Measurements from ENCODE around the gene ZNF341. TPM values are rescaled to one million over a fixed set of nuclear protein-coding genes. Genes with fewer than 3 reads are reported as not detected.

The ZNF341 gene
- total and polyA plus RNA-seq, 2 of the 8 experiments (the other 6 are each of a cell fraction or from before 2014, with no cell fraction given): 5.8 to 6.4 TPM

GRCh38 chr20:33835615-33836172 is 103.9 kb downstream of the ZNF341 start:
- Histone ChIP-seq H3K4me1 (replicated peaks in 1 of 4; ENCODE audit: control insufficient read depth in 3 of 4, insufficient read depth in 4 of 4, low read length in 3 of 4) (peaks cover 3 to 12% (median 5%) of the 10 kb centered on the region in 4 experiments; a peak in 4 of 7 replicates), H4K20me1 (replicated peaks in 1 of 2; ENCODE audit: control insufficient read depth in 1 of 2, insufficient read depth in 2 of 2, low read length in 2 of 2) (peaks cover 7 to 13% of the 10 kb centered on the region in 2 experiments), H2BK5ac (ENCODE audit: low read depth, low read length) (no peak overlapping the region), H3K4me3 (ENCODE audit: extremely low read depth in 1 of 4, insufficient read depth in 2 of 4, low read depth in 3 of 4, low read length in 4 of 4) (no peak overlapping the region), H2BK15ac (ENCODE audit: low read length) (no peak overlapping the region), H3K18ac (ENCODE audit: extremely low read depth, low read length) (no peak overlapping the region), H3K23ac (ENCODE audit: insufficient read length) (no peak overlapping the region), H2BK120ac (replicated peaks; ENCODE audit: low read depth, low read length) (no peak overlapping the region), H3K9me3 (ENCODE audit: insufficient read depth in 2 of 2, low read depth in 1 of 2, low read length in 1 of 2) (no peaks in the 10 kb centered on the region), H3K4me2 (ENCODE audit: insufficient read depth in 1 of 2, low read depth in 2 of 2, low read length in 2 of 2) (no peak overlapping the region), H2BK12ac (ENCODE audit: low read depth, low read length) (no peak overlapping the region), H3K79me2 (ENCODE audit: control insufficient read depth in 1 of 2, insufficient read depth in 2 of 2, low read length in 2 of 2) (peaks cover 0 to 57% of the 10 kb centered on the region in 2 experiments; a peak in 2 of 4 replicates), H4K5ac (ENCODE audit: insufficient read length, low read depth, low read length) (no peak overlapping the region), H4K91ac (replicated peaks; ENCODE audit: insufficient read length, low read length) (no peak overlapping the region), H3K23me2 (ENCODE audit: low read depth, low read length) (no peaks in the 10 kb centered on the region), H3K27me3 (replicated peaks in 1 of 4; ENCODE audit: control insufficient read depth in 3 of 4, extremely low read depth in 1 of 4, insufficient read depth in 3 of 4, low read length in 3 of 4) (no peaks in the 10 kb centered on the region), H3K56ac (replicated peaks; ENCODE audit: insufficient read length, low read depth, low read length) (no peak overlapping the region), H2AK5ac (ENCODE audit: low read depth, low read length) (no peak overlapping the region), H3K4ac (replicated peaks; ENCODE audit: insufficient read length, low read depth, low read length) (no peak overlapping the region), H3K79me1 (ENCODE audit: low read depth, low read length) (peaks cover 15% of the 10 kb centered on the region; the same call in 1 of the 2 replicates), H3K27ac (ENCODE audit: low read depth, low read length) (no peak overlapping the region), H2AFZ (ENCODE audit: low read length) (no peak overlapping the region), H2BK20ac (ENCODE audit: low read length) (no peak overlapping the region), H3K36me3 (ENCODE audit: control insufficient read depth in 2 of 4, insufficient read depth in 4 of 4, low read length in 3 of 4) (no peaks in the 10 kb centered on the region; a peak in 1 of 8 replicates), H3K14ac (ENCODE audit: insufficient read length) (no peak overlapping the region), H3K9ac (replicated peaks in 1 of 4; ENCODE audit: extremely low read depth in 1 of 4, low read depth in 3 of 4, low read length in 3 of 4) (no peak overlapping the region), H4K8ac (ENCODE audit: extremely low read depth, insufficient read depth, low read length) (no peak overlapping the region)
- 90% methylated on average over 9 of the region's 9 CpGs; no CpG with 5 or more reads in 1 of the 2 experiments for WGBS, 2 experiments (ENCODE audit: extremely low coverage in 1 of 2, insufficient coverage in 1 of 2, insufficient read length in 1 of 2, insufficient replicate concordance in 2 of 2, low coverage in 1 of 2, low lambda C conversion rate in 2 of 2, missing lambda C conversion rate in 1 of 2)
- POLR2A ChIA-PET (ENCODE audit: partially characterized antibody): interaction anchor here (1.4 to 1.5 kb wide), 3 partner anchors 10 to 254 kb away, joined by 4 to 6 read pairs (median 4); no protein-coding TSS in a partner anchor
- CTCF ChIA-PET (ENCODE audit: partially characterized antibody): interaction anchor here (1.0 to 2.9 kb wide), 4 partner anchors 15 to 23 kb away, joined by 3 to 11 read pairs (median 6); no protein-coding TSS in a partner anchor
- FAIRE-seq (no peak), DNase-seq (ENCODE audit: low read depth in 1 of 2, low spot score in 2 of 2) (no peak)
- TF ChIP-seq FOSL1 (IDR thresholded peaks at IDR 0.05; ENCODE audit: insufficient read depth, low read depth, low read length) (no peak), CHD2 (IDR thresholded peaks at IDR 0.05; ENCODE audit: low read length) (no peak), E2F6 (IDR thresholded peaks at IDR 0.05) (no peak), CEBPB (IDR thresholded peaks at IDR 0.05; ENCODE audit: low read depth, low read length) (no peak), SIN3A (conservative IDR thresholded peaks at IDR 0.05 in 1 of 2, IDR thresholded peaks at IDR 0.05 in 1 of 2; ENCODE audit: low read depth in 1 of 2, low read length in 2 of 2) (no peak), TCF12 (IDR thresholded peaks at IDR 0.05; ENCODE audit: low read depth, low read length) (no peak), USF2 (IDR thresholded peaks at IDR 0.05; ENCODE audit: low read length) (no peak), KDM5A (IDR thresholded peaks at IDR 0.05; ENCODE audit: low read length) (no peak), RXRA (IDR thresholded peaks at IDR 0.05; ENCODE audit: insufficient read depth, low read depth, low read length) (no peak), TBP (IDR thresholded peaks at IDR 0.05; ENCODE audit: low read depth, low read length) (no peak), BCL11A (IDR thresholded peaks at IDR 0.05; ENCODE audit: low read depth in 2 of 2, low read length in 2 of 2) (no peak), ZNF274 (IDR thresholded peaks at IDR 0.05; ENCODE audit: borderline replicate concordance, extremely low read depth, low read length) (no peak)

All from H1 (cell line).